NCI-H510A treated with DMSO at 0.1 percent for 48 hours (cell line): ENCODE measurements around the gene TGIF2.
"Not testable (repeated sequence)": the region's sequence is repeated elsewhere in the genome, so short reads cannot be mapped to it uniquely, and the experiment has no call there.

Experiments
- DNase-seq: peaks from one replicate; lab custom pipeline; 2025; lab: John Stamatoyannopoulos, UW

Gene TGIF2

GRCh38 chr20:36614781-36615557, 41.6 kb downstream of the TGIF2 start:
- DNase-seq, result no peak

DNA sequence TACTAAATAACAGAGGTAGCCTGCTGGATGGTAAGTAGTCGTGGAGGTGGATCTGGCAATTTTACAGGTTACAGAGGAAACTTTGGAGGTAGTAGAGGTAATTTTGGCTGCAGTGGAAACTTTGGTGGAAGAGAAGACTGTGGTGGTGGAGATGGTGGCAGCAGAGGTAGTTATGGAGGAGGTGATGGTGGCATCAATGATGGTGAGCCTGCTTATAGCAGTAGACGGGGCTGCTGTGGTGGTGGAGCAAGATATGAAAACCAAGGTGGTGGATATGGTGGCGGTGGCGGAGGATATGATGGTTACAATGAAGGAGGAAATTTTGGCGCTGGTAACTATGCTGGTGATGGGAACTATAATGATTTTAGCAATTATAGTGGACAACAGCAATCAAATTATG, 47.5 kb downstream of the TGIF2 start:
- DNase-seq, result no peak

GRCh38 chr20:36623444-36623843, 50.0 kb downstream of the TGIF2 start:
- DNase-seq, result no peak

- DNase-seq, result peak; percentile 67
Observed at GRCh38 chr20:36624068-36624943, 50.9 kb downstream of the TGIF2 start.

- DNase-seq, result peak; percentile 29
Observed at GRCh38 chr20:36624944-36625324, 51.5 kb downstream of the TGIF2 start.

DNA sequence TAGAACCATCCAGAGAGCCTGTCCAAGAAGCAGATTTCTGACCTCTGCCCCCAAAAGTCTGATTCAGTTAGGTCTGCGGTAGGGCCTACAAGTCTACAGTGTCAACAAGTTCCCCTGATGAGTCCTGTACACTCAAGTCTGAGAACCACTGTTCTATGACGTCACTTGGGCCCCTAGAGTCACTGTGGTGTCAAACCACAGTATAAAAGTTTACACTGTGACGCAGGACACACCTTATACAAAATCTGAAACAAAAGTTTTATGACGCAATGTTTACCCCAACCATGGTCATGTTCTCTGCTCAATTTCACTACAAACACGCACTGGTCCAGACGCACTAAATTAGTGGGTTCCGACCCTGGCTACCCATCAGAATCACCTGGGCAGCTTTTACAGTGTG, 54.7 kb downstream of the TGIF2 start:
- DNase-seq, result no peak

GRCh38 chr20:36629719-36630681, 56.6 kb downstream of the TGIF2 start:
- DNase-seq, result no peak

DNA sequence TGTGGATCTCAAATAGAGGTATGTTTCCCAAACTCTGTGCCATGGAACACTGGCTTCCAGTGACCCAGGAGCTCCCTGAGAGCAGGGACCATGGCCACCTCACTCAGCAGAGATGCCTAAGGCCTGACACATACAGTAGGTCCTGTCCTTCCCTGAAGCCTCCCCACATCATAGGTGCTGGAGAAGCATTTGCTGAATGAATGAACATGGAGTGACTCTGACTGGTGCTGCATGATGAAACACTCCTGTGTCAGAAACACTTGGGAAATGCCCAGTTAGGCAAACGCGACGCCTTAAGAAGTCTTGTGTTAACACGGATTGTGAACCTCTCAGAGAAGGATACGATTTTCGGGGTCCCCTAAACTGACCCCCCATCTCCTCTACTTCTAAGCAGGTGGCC, 58.2 kb downstream of the TGIF2 start:
- DNase-seq, result no peak

DNA sequence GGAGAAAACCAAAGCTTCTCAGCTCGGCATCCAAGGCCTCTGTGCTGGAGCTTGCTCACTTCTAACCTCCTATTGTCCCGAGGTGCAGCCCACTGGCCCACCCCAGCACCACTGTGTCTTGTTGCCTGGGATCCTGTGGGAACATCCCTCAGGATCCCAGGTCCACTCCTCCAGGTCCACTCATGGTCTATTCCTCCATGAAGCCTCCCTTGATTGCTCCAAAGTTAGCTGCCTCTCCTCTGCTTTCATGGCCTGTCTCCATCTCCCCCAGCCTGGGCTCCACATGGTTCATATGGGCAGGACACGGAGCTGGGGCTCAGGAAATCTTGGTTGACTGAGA, 58.7 kb downstream of the TGIF2 start:
- no peak for DNase-seq

DNA sequence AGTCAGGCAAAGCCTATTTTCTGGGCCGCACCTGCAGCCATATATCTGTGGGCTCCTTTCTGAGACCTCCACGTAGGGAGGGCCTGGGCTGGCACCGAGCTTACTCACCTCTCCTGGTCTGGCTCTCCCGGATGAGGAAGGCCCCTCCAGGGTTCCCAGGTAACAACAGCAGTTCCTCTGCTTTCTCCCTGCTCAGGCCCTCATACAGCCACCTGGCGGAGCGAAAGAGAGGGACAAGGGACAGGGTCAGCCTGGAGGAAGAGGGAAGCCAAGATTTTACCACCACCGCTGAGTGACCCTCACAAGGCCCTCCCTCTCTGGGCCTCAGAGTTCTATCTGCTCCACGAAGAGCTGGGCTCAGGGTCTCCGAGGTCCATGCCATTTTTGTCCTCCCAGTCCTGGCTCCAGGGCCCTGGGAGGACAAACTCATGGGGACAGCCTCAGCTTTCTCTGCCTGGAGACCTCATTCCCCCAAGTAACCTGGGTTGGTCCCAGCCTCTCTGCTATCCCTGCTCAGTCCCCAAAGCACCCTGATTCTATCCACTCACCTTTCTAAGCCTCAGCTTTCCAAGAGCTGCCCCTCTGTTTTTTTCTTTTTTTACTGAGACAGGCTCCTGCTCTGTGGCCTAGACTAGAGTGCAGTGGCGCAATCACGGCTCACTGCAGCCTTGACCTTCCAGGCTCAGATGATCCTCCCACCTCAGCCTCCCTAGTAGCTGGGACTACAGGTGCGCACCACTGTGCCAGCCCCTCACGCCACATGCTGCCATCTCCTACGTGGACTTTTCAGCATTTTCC, 59.3 kb downstream of the TGIF2 start:
- DNase-seq, result no peak

GRCh38 chr20:36633285-36633772, 59.9 kb downstream of the TGIF2 start:
- DNase-seq, result no peak

- DNase-seq, result no peak
Observed at GRCh38 chr20:36634342-36634741, 60.9 kb downstream of the TGIF2 start.

DNA sequence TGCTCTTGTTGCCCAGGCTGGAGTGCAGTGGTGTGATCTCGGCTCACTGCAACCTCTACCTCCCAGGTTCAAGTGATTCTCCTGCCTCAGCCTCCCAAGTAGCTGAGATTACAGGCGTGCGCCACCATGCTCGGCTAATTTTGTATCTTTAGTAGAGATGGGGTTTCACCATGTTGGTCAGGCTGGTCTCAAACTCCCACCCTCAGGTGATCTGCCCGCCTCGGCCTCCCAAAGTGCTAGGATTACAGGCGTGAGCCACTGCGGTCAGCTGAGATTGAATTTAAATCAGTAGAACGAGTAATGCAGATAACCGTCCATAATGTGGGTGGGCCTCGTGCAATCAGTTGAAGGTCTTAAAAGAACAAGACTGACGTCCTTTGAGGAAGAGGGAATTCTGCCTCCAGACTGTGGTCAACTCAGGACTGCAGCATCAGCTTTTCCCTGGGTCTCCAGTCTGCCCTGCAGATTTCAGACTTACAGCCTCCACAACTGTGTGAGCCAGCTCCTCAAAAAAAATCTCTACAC, 65.5 kb downstream of the TGIF2 start:
- DNase-seq, result not testable (repeated sequence)

DNA sequence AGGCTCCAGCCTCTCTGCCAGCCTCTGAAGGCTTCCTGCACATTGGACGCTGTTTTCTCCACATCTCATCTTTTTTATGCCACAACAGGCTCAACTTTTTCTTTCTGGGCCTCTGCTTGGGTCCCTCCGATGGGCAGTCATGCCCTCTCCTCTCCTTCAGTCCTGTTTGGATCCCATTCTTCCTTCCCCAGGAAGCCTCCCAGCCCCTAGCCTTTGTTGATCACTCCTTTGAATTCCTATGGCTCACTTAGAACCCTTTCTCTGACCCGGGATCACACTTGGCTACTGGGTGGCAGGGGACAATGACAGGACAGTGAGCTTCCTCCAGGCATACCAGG, 68.1 kb downstream of the TGIF2 start:
- no peak for DNase-seq

GRCh38 chr20:36642136-36642535, 68.7 kb downstream of the TGIF2 start:
- no peak for DNase-seq
